NCI-H146 treated with DMSO at 0.1 percent for 48 hours (cell line): ENCODE data around the gene SYT6.
"Not testable (repeated sequence)": the region's sequence is repeated elsewhere in the genome, so short reads cannot be mapped to it uniquely, and the experiment has no call there.

ENCODE experiments used
- DNase-seq: peaks from one replicate; lab custom pipeline; 2025; ENCODE audit not compliant: unreplicated experiment; lab: John Stamatoyannopoulos, UW

The SYT6 gene

GRCh38 chr1:114075546-114076242 lies 78.0 kb downstream of the SYT6 start:
- no peak for DNase-seq

GRCh38 chr1:114075105-114075504 lies 78.6 kb downstream of the SYT6 start:
- DNase-seq, result no peak

DNA sequence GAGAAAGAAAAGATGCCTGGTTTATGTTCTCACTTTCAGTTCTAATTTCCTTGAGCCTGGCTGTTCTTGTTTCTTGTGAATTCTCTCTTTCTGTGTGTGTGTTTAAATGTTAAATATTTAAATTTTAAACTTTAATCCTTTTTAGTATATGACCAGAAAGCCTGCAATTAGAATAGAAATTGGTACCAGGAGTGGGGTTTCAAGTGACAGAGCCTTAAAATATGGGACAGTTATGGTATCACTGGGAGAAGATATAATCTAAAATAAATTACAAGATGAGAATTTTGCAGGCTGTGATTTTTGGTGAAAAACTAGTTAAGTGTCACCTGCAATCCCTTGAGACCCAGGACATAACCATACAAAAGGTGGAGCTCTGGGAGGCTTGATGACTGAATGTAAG lies 81.4 kb downstream of the SYT6 start:
- DNase-seq, result no peak

GRCh38 chr1:114069762-114070161 lies 83.9 kb downstream of the SYT6 start:
- DNase-seq, result not testable (repeated sequence)

GRCh38 chr1:114068684-114069083 lies 85.0 kb downstream of the SYT6 start:
- not testable (repeated sequence) for DNase-seq

DNA sequence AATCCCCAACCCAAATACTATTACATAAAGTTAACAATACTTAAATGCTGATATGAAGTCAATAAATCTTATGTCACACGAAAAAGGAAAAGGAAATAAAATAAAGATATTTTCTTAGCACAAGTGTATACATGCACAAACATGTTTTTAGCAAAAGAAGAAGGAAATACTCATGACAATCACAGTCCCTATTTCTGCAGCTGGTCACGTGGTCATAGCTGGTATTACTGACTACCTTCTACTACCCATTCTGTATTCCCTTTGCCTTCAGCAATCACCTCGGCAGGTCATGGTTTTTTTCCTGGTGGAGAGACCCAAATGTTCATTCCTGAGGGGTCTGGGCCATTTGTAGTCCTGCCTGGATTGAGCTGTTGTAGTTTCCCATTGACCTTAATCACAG lies 88.0 kb downstream of the SYT6 start:
- not testable (repeated sequence) for DNase-seq

DNA sequence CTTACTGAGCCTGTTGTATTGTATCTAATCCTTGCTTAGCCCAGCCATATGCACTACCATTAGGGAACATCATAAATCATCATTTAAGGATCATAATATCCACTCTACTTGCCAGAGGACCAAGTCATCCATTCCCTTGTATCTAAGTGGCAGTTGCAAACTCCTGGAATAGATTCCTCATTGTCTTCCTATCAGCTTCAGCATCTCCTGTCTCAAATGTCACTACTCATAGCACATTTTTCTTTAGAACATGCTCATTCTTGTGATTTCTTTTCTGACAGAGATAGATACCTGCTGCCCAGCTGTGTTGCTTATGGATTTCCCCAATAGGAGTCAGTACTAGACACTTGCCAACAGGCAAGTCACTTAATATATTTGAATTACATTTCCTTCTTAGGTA lies 90.1 kb downstream of the SYT6 start:
- DNase-seq, result no peak

DNA sequence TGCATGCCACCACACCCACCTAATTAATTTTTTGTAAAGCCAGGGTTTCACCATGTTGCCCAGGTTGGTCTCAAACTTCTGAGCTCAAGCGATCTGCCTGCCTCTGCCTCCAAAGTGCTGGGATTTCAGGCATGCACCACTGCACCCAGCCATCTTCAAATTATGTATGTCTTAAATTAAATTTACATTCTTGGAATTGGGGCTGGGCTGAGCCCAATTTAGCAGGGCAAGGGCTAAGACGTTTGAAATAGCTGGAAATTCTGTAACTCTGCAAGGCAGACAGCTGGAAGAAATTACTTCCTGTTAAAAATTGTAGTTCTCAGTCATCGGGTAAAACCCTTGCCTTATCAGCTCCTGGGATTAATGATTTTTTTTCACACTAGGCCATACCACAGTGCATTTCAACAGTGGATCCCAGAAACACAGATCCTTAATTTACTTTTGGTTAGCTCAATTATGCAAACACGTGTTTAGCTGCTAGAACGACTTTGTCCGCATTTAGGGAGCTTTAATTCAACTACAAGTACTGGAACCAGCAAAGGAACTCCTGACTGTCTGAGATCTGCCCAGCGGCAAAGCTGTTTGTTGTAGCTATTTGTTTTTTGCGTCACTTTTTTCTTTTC lies 91.1 kb downstream of the SYT6 start:
- DNase-seq, result no peak

DNA sequence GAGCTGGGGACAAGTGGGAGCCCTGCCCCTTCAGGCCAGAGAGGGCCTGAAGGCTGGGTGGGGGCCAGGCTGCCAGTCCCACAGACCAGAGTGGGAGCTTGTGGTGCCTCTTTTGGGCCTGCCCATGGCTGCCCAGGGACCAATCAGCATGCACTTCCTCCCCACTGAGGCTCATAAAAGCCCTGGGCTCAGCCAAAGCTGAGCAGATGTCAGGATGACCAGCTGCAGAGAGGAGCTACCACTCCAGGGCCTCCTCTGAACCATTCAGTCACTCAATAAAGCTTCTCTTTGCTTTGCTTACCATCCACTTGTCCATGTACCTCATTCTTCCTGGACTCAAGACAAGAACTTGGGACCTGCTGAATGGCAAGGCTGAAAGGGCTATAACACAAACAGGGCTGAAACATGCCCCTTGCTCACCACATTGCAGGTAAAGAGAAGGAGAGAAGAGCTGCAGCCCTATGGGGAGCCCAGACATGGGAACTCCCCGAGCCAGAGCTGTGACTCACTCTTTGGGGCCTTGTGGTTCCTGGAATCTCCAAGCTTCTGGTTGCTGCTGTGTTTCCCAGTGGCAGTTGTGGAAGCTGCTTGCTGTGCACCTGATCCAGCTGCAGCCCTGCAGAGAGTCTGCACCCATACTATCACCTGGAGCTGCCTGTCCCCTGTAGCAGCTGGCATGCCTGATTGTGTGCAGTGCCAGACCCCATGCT lies 92.4 kb downstream of the SYT6 start:
- no peak for DNase-seq

DNA sequence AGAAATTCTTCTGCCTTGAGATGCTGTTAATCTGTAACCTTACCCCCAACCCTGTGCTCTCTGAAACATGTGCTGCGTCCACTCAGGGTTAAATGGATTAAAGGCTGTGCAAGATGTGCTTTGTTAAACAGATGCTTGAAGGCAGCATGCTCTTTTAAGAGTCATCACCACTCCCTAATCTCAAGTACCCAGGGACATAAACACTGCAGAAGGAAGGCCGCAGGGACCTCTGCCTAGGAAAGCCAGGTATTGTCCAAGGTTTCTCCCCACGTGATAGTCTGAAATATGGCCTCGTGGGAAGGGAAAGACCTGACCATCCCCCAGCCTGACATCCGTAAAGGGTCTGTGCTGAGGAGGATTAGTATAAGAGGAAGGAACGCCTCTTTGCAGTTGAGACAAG lies 95.4 kb downstream of the SYT6 start:
- DNase-seq, result not testable (repeated sequence)

- no peak for DNase-seq
Observed at GRCh38 chr1:114054148-114054547, 99.5 kb downstream of the SYT6 start.

DNA sequence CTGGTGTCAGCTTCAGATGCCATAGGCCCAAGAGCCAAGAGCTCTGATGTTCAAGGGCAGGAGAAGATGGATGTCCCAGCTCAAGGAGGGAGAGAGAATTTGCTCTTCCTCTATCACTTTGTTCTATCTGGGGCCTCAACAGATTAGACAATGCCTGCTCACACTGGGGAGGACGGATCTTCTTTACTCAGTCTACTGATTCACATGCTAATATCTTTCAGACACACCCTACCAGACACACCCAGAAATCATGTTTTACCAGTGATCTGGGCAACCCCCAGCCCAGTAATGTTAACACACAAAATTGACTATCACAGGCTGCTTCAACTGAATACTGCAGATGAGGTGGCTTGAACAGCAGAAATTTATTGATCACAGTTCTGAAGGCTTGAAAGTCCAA lies 105.4 kb downstream of the SYT6 start:
- DNase-seq, result no peak

GRCh38 chr1:114043548-114043947 lies 110.1 kb downstream of the SYT6 start:
- DNase-seq, result no peak

GRCh38 chr1:114043054-114043453 lies 110.6 kb downstream of the SYT6 start:
- no peak for DNase-seq

- no peak for DNase-seq
Observed at GRCh38 chr1:114040273-114041015, 113.2 kb downstream of the SYT6 start.
